ENCODE results near the gene ATP5F1D. TPM values are rescaled to one million over a fixed set of nuclear protein-coding genes. Genes with fewer than 3 reads are reported as not detected.

ATP5F1D gene
- total and polyA plus RNA-seq, 2 of the 13 experiments (the other 11 are each of a cell fraction or from before 2014, with no cell fraction given) = 39.4 to 78.7 TPM

- peak; percentile 60; the same call in 1 of the 2 replicates for TF ChIP-seq ZNF512 (CRISPR knock-in tag; IDR thresholded peaks at IDR 0.05)
- no peak for TF ChIP-seq EHMT2 (IDR thresholded peaks at IDR 0.05; ENCODE audit: borderline replicate concordance, low read depth, low read length)
- TF ChIP-seq ZNF17 (CRISPR knock-in tag; IDR thresholded peaks at IDR 0.05) = no peak
- 0 out of 2 replicates have a peak, but pooled peaks have one; percentile 38 for TF ChIP-seq MTA1 (CRISPR knock-in tag; IDR thresholded peaks at IDR 0.05; ENCODE audit: borderline replicate concordance)
- TF ChIP-seq CERS6 (CRISPR knock-in tag; IDR thresholded peaks at IDR 0.05) = no peak; the same call in 1 of the 2 replicates
- peak; percentile 30; the same call in 1 of the 2 replicates for TF ChIP-seq YEATS2 (CRISPR knock-in tag; IDR thresholded peaks at IDR 0.05; ENCODE audit: borderline replicate concordance)
- peak; percentile 74; the same call in 1 of the 2 replicates for TF ChIP-seq NFIB (CRISPR knock-in tag; IDR thresholded peaks at IDR 0.05; ENCODE audit: borderline replicate concordance)
- no peak for TF ChIP-seq XRCC5 (optimal IDR thresholded peaks at IDR 0.05; ENCODE audit: low read length)
- no peak for TF ChIP-seq MLXIP (CRISPR knock-in tag; IDR thresholded peaks at IDR 0.05; ENCODE audit: borderline replicate concordance)
- no peak for TF ChIP-seq HMGXB3 (CRISPR knock-in tag; IDR thresholded peaks at IDR 0.05; ENCODE audit: borderline replicate concordance)
- 0 out of 2 replicates have a peak, but pooled peaks have one; percentile 30 for TF ChIP-seq MTERF4 (CRISPR knock-in tag; IDR thresholded peaks at IDR 0.05)
- TF ChIP-seq BRD4 (CRISPR knock-in tag; IDR thresholded peaks at IDR 0.05) = no peak
- TF ChIP-seq ZBTB20 (CRISPR knock-in tag; IDR thresholded peaks at IDR 0.05; ENCODE audit: borderline replicate concordance, low read depth) = no peak
- no peak; the same call in 1 of the 2 replicates for TF ChIP-seq RFXAP (CRISPR knock-in tag; IDR thresholded peaks at IDR 0.05; ENCODE audit: borderline replicate concordance)
- TF ChIP-seq ZBTB7A (CRISPR knock-in tag; IDR thresholded peaks at IDR 0.05) = no peak
- no peak for TF ChIP-seq CBX2 (IDR thresholded peaks at IDR 0.05; ENCODE audit: low read depth, low read length)
- no peak for TF ChIP-seq CBX2 (CRISPR knock-in tag; IDR thresholded peaks at IDR 0.05; ENCODE audit: low read depth)
- TF ChIP-seq ZNF3 (CRISPR knock-in tag; IDR thresholded peaks at IDR 0.05) = no peak
Measured at GRCh38 chr19:1269478-1270212, 28.1 kb downstream of the ATP5F1D start (continued).

Measured in HepG2 (cell line).